GM18870 (cell line): ENCODE measurements around the gene OS9.

Experiments used
- ATAC-seq: cut with Tn5 transposase; IDR thresholded peaks from one replicate; pipeline ENCODE4 v1.9.1; 2021; ENCODE audit warnings: moderate library complexity; ENCODE audit not compliant: unreplicated experiment

The OS9 gene

DNA sequence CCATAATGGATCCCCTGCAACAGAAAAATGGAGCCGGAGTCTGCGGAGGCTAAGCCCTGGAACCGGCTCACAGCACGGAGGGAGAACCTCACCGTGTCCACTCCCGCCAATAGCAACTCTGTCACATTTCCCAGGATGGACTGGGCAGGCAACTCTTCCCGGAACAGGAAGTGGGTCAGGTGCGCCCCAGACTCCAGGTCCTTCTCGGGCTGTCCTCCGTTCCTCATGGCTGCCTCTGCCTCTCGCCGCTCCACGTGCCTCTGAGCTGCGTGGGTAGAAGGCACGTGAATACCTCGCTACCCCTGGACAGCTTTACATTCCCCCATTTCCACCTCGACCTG is 70.7 kb downstream of the OS9 start:
- no peak for ATAC-seq

DNA sequence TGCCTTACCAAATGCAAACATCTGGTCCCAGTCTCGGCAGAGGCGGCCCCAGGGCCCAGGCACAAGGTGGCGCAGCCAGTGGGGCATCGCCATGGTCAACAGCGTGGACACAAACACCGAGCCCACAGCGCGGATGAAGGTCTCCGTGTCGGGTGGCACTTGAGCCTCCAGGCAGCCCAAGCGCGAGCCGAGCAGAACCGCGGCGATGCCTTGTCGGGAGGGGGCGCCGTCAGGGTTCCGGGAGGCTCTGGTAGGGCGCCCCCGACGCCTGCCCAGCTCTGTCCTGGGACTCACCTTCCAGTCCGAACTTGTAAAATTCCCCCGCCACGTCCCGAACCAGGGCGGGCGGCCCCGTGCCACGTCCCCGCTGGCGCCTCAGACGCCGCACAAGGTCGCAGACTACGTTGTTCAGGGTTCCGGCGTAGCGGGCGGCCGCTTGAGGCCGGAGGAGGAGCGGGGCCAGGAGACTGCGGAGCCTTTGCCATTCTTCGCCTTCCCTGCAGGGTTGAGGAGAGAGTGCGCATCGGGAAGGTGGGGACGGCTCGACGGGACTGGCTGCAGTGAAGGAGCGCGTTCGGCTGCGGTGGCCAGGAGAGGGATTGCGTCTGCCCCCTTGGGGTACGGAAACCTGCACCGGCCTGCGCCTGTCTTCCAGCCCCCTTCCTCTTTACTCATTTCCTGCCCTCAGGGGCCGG is 71.2 kb downstream of the OS9 start:
- ATAC-seq, result no peak

DNA sequence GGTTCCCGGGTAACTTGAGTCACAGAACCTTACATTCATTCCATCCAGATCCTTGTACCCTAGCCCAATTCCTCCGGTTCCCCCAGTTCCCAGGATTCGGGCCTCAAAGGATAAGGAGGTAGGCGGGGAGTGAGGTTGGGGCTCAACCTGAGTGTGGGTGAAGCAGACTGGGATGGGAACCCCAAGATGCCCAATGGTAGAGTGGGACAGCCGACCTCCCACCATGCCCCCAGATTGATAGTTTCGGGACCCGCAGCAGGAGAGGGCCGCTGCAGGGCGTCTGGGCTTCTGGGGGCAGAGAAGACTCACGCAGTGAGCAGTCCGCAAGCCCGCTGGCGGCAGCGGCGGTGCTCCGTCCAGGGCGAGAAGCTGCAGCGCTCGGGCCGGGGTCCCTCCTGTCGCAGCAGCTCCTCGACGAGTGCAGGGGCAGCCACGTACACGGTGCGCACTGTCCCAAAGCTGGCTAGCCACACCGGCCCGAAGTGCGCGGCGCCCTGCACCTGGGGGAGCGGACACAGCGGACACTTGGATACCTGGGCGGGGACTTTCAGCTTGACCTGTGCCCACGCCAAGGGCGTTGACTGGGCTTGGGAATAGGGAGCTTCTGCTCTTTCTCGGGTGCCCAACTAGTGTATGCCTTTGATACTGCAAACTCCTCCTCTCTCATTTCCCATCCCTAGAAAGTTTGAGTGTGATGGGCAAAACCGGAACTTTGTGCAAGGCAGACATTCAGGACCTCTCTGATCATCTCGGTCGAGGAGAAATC is 71.9 kb downstream of the OS9 start:
- no peak for ATAC-seq

DNA sequence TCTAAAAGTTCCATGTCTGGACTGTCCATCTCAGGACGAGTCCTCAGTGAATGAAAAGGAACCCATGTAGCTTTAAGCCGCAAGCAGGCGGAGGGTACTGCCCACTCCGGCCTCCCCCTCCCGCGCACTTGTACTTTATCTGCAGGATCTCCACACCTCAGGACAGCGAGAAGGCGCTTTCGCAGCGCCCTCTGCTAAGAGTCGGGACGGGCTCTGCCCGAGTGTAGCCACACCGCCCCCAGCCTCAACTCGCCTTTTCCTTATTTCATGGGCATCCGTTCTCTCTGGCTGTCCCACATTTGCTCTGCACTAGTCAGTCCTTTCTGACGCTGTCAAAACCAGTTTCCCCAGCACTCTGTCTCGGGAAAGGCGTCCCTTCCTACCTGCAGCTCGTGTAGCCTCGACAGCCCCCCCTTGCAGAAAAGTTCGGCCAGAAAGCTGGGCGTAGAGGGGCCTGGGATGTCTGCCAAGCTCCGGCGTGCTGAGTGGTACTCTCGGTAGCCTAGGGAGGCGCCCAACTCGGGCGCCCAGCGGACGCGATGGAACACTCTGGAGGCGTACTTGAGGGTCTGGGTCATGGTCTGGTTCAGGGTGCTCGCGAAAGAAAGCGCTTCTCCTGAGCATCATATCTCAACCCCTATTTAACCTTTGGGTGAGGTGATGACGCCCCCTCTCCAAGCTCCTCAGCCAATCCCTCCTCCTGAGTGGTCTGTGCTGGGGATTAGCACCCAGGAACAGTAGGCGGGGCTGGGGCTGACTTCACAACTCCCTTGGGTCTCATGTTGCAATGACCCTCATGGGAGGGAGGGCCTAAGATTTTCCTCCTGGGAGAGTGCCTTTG is 72.8 kb downstream of the OS9 start, which contains the start of gene CYP27B1:
CYP27B1 (minus strand) TSS at position 615 of the 841 bp plus-strand sequence; CDS start at position 578, 37 bp downstream.
- no peak for ATAC-seq

DNA sequence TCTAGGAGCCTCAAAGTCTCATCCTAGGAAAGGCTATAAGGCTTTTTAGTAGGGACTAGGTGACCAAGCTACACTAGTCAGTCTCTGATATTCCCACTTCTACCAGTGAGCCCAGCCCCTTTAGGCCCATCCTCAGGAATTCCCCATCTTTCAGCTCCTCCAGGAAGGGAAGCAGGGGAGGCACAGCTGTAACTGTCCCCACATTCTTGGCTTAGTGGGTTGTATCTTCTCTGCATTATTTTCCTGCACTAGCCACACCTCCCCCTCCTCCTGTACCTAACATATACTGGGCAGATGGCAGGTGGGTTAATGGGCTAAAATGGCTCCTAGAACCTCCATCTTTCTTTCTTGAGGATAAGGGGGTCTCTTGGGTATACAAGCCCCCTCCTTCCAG is 73.4 kb downstream of the OS9 start:
- no peak for ATAC-seq

DNA sequence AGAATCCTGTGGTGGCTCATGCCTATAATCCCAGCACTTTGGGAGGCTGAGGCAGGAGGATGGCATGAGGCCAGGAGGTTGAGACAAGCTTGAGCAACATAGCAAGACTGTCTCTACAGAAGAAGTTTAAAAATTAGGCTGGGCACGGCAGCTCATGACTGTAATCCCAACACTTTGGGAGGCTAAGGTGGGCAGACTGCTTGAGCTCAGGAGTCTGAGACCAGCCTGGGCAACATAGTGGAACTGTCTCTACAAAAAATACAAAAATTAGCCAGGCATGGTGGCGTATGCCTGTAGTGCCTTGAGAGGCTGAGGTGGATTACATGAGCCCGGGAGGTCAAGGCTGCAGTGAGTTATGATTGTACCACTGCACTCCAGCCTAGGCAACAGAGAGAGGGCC is 73.9 kb downstream of the OS9 start:
- ATAC-seq, result no peak

DNA sequence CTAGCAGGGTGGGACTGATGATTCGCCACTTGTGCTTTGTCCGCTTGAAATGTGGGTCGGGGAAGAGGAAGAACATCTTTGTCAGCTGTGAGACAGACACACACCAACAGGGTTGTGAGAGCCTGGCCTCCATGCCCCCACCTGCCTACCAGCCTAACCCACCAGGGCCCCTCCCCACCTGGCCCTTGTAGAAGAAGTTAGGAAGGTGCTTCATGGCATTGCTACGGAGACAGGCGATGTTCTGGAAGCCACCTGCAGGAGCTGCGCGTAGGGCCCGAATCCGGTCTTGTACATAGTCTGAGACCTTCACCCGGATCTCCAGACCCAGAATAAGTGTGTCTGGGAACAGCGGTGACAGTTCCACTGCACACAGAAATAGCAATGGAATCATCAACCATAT is 75.7 kb downstream of the OS9 start:
- ATAC-seq, result no peak

DNA sequence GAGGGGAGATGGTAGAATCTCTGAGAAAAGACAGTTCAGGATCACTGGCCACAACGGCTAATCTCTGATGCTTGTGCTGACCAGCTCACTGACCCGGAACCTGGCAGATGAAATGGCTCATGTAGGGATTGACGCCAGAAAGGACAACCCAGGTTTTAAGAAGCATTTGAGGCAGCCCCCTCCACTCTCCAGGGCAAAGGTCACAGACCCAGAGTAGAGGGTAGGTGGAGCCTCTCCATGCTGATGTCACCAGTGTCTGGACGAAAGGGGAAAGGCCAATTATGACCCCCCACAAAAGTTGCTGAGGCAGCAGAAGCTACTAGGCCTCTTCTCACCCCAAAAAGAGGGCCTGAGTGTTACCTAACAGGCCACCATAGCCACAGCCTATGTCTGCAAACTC is 76.8 kb downstream of the OS9 start:
- no peak for ATAC-seq
